Colonic mucosa (tissue), 4 donors: ENCODE measurements around the gene ALG12. TPM values are rescaled to one million over a fixed set of nuclear protein-coding genes. Genes with fewer than 3 reads are reported as not detected.
A peak's percentile ranks its signal among the peaks of the same experiment; 100 is the strongest.

ENCODE experiments used
- DNase-seq: peaks from one replicate; pipeline ENCODE4 v3.0.0-alpha.2; 2020
- H3K27ac ChIP-seq: fragments of 200-600 bp; one replicate; pipeline ENCODE4 v1.8.0; 2021
- H3K27me3 ChIP-seq: fragments of 200-600 bp; one replicate; pipeline ENCODE4 v1.8.0; 2021
- H3K36me3 ChIP-seq: fragments of 200-600 bp; one replicate; pipeline ENCODE4 v1.8.0; 2021
- H3K4me1 ChIP-seq: fragments of 200-600 bp; one replicate; pipeline ENCODE4 v1.8.0; 2021; ENCODE audit warnings: mild to moderate bottlenecking
- H3K4me3 ChIP-seq: fragments of 200-600 bp; one replicate; pipeline ENCODE4 v1.8.0; 2021
- H3K9ac ChIP-seq, 2 donors: one replicate each; pipeline ENCODE4 v1.7.0; 2013; ENCODE audit warnings: control low read depth in 2 of 2, low read depth in 2 of 2, low read length in 2 of 2
- H3K9me3 ChIP-seq: fragments of 200-600 bp; one replicate; pipeline ENCODE4 v1.8.0; 2021
- CTCF ChIP-seq: fragments of 200-600 bp; IDR thresholded peaks from one replicate; pipeline ENCODE4 v1.8.0; 2022; ENCODE audit warnings: antibody characterized with exemption, mild to moderate bottlenecking
- intact Hi-C: fragments of 100-400 bp; cut with DNase I; formaldehyde crosslinking; loops from one replicate; pipeline ENCODE4 v1.14.1; 2022
- total RNA-seq, 2 donors: library from RNA; stranded (reverse); fragmentation: NEBNext Ultra II Directional in 1 of 2; extraction: Animal tissue kit (Norgen Biotek cat#: 25700) in 1 of 2; gene quantifications; one replicate each; pipeline ENCODE4 v1.2.1, GENCODE V29; 2021
- donor health status: healthy.
- donor health status: DM: no; HTN: no; CAD: no.
- donor health status: DM: no; HTN: no; CAD: no.

The ALG12 gene
- total RNA-seq, 2 donors from 2014 or later = 17.8 to 43.5 TPM

- Histone ChIP-seq H3K9ac (peak overlapping the region; percentile 40 to 47), H3K4me1 (peaks cover 25% of the 10 kb centered on the region), H3K9me3 (no peaks in the 10 kb centered on the region), H3K27ac (peak overlapping the region; percentile 35), H3K27me3 (no peaks in the 10 kb centered on the region), H3K4me3 (no peak overlapping the region), H3K36me3 (peaks cover 14% of the 10 kb centered on the region)
- intact Hi-C loops = no loop called here
- TF ChIP-seq CTCF = no peak
- DNase-seq = peak; percentile 23
Observed at GRCh38 chr22:49965091-49966040, 47.1 kb upstream of the ALG12 start.

- Histone ChIP-seq H3K9ac (peak overlapping the region in 1 of 2 donors; percentile 72), H3K27me3 (no peaks in the 10 kb centered on the region), H3K36me3 (peaks cover 14% of the 10 kb centered on the region), H3K9me3 (no peaks in the 10 kb centered on the region), H3K27ac (peak overlapping the region; percentile 96), H3K4me1 (peaks cover 24% of the 10 kb centered on the region), H3K4me3 (peak overlapping the region; percentile 99)
- DNase-seq = peak; percentile 19
- intact Hi-C loops = no loop called here
- no peak for TF ChIP-seq CTCF
Observed at GRCh38 chr22:49964136-49965090, 46.2 kb upstream of the ALG12 start.

- Histone ChIP-seq H3K27ac (peak overlapping the region; percentile 96), H3K4me1 (peaks cover 26% of the 10 kb centered on the region), H3K36me3 (peaks cover 14% of the 10 kb centered on the region), H3K4me3 (peak overlapping the region; percentile 99), H3K9me3 (no peaks in the 10 kb centered on the region), H3K9ac (peak overlapping the region; percentile 64 to 72), H3K27me3 (no peaks in the 10 kb centered on the region)
- peak; percentile 70 for DNase-seq
- no peak for TF ChIP-seq CTCF
- intact Hi-C loops = no loop called here
Observed at GRCh38 chr22:49963647-49964026, 45.4 kb upstream of the ALG12 start.

DNA sequence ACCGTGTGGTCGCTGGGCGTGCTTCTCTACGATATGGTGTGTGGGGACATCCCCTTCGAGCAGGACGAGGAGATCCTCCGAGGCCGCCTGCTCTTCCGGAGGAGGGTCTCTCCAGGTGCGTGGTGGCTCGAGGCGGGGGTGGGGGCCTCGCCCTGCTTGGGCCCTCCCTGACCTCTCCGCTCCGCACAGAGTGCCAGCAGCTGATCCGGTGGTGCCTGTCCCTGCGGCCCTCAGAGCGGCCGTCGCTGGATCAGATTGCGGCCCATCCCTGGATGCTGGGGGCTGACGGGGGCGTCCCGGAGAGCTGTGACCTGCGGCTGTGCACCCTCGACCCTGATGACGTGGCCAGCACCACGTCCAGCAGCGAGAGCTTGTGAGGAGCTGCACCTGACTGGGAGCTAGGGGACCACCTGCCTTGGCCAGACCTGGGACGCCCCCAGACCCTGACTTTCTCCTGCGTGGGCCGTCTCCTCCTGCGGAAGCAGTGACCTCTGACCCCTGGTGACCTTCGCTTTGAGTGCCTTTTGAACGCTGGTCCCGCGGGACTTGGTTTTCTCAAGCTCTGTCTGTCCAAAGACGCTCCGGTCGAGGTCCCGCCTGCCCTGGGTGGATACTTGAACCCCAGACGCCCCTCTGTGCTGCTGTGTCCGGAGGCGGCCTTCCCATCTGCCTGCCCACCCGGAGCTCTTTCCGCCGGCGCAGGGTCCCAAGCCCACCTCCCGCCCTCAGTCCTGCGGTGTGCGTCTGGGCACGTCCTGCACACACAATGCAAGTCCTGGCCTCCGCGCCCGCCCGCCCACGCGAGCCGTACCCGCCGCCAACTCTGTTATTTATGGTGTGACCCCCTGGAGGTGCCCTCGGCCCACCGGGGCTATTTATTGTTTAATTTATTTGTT lies 44.8 kb upstream of the ALG12 start:
- Histone ChIP-seq H3K27ac (peak overlapping the region; percentile 96), H3K36me3 (peaks cover 14% of the 10 kb centered on the region), H3K4me1 (peaks cover 26% of the 10 kb centered on the region), H3K4me3 (peak overlapping the region; percentile 99), H3K9ac (peak overlapping the region; percentile 64 to 72), H3K27me3 (no peaks in the 10 kb centered on the region), H3K9me3 (no peaks in the 10 kb centered on the region)
- intact Hi-C loops = no loop called here
- peak; percentile 39 for DNase-seq
- no peak for TF ChIP-seq CTCF
